DMS53 (cell line): ENCODE results near the gene TRIM8.

Experiments used
- DNase-seq: peaks from one replicate; lab custom pipeline; 2025; lab: John Stamatoyannopoulos, UW

The TRIM8 gene, protein sequence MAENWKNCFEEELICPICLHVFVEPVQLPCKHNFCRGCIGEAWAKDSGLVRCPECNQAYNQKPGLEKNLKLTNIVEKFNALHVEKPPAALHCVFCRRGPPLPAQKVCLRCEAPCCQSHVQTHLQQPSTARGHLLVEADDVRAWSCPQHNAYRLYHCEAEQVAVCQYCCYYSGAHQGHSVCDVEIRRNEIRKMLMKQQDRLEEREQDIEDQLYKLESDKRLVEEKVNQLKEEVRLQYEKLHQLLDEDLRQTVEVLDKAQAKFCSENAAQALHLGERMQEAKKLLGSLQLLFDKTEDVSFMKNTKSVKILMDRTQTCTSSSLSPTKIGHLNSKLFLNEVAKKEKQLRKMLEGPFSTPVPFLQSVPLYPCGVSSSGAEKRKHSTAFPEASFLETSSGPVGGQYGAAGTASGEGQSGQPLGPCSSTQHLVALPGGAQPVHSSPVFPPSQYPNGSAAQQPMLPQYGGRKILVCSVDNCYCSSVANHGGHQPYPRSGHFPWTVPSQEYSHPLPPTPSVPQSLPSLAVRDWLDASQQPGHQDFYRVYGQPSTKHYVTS

DNA sequence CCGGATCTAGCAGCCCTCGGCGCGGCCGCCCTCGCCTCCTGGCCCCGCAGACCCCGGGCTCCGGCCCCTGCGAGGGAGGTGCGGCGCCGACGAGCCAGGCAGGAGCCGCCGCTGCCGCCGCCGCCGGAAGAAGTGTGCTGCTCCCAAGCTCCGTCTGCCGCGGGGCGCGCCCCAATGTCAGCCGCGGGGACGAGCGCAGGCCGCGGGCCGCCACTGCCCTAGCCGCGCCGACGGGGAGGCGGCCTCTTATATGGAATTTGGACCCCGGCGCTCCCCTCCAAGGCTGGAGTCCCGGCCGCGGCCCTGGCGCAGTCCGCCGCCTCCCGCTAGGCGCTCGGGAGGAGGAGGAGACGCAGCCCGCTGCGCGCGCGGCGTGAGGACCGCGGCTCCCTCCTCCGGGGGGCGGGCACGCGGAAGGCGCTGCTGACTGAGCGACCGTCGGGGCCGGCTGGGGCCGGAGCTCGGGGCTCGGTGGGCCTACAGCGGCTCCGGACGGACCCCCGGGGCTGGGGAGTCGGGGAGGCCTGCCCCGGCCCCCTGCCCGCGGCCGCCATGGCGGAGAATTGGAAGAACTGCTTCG is at the start of gene TRIM8:
Gene TRIM8, plus strand, starts transcription at position 414 of the 580 bp plus-strand sequence. Its CDS starts 139 bp downstream, at position 553.
- peak; percentile 87 for DNase-seq

DNA sequence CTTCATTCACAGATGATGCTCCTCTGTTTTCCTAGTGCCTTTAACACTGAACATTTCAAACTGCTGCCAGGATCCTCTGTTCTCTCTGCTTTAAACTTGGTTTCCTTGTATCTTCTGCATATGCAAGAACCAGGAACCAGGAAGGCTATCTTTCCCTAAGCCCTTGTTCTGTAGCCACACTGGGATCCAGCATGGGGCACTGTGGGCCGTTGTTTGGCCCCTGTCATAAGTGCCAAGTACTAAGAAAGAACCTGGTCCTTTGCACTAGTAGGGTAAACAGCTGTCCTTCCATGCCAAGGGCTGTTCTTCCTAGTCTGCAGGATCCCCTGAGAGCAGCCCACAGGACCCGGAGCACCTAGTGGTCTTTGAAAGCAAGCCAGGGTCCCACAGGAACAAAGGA is 49.0 kb upstream of the TRIM8 start:
- no peak for DNase-seq

DNA sequence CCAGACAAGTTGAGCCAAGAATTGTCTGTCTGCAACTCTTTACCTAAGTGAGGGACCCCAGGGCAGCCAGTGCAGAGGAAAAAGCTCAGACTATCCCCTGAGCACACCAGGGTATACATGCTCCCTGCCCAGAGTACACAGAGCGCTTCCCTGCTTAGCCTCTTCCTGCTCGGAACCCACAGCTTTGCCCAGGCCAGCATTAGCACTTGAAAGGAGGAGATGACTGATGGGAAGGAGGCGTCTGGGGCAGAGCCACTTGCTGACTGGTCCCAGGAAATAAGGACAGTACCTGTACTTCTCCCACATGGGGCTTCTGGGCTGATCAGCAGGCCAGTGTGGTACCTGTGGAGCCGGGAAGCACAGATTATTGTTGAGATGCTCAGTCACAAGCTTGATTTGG is 48.4 kb upstream of the TRIM8 start:
- DNase-seq = no peak

DNA sequence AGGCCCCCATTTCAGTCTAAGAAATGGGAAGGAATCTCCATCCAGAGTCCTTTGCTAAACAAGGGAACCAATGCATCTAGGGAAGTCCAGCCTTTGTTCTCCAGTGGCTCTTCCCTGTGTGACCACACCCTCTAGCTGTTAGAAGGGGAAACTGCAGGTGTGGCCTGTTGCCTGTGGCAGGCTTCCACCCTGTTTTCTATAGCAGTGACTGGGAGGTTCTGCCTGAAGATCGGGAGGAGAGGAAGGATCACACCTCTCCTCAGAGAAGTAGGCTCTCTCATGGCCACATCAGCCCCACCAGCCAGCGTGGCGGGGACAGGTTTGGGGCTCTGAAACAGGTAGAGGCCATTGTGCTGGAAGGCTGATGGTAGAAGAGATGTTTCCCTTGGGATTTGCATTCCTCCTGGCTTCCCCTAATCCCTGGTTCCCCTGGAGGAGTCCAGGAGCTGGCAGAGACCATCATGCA is 47.7 kb upstream of the TRIM8 start:
- DNase-seq = peak; percentile 85

DNA sequence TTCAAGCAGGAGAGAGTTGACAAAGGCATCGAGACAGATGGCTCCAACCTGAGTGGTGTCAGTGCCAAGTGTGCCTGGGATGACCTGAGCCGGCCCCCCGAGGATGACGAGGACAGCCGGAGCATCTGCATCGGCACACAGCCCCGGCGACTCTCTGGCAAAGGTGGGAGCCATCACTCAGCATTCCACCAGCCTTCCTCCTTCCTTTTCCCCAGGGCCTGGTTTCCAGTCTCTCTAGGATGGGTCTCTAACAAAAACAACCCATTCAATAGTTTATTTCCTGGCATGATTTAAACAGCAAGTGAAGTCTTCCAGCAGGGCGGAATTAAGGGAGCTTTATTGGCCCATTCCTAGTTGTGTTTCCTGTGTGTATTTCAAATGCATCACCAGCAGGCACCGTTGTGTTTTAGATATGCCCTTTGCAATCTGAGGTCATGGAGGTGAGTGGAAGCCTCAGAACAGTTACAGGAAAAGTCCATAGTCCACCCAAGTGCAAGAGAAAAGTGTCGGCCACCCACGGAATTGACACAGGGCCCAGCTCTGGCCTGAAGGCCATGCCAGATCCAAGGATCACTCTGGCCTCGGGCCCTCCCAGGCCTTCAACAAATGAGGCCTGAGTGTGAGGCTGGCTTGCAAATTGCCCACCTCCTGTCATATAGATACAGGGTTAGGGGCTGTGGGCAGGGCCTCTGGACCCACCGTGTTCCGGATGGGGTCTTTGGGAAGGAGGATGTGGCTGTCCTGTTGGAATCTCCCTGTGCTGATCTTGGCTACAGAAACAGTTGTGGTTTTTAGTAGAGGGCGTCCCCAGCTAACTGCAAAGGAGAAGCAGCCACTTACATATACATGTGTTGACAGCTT is 46.9 kb upstream of the TRIM8 start:
- no peak for DNase-seq

DNA sequence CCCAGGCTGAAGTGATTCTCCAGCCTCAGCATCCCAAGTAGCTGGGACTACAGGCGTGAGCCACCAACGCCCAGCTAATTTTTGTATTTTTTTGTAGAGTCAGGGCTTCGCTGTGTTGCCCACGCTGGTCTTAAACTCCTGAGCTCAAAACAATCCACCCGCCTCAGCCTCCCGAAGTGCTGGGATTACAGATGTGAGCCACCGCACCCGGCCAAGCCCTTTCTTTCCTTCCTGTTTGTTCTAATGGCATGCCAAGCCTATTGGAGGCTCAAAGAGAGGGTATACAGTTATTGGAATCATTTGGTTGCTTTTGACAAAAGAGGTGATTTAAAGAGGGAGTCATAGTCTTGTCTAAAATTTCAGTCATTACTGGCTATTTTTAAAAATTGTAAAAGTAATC is 46.0 kb upstream of the TRIM8 start:
- DNase-seq = no peak

DNA sequence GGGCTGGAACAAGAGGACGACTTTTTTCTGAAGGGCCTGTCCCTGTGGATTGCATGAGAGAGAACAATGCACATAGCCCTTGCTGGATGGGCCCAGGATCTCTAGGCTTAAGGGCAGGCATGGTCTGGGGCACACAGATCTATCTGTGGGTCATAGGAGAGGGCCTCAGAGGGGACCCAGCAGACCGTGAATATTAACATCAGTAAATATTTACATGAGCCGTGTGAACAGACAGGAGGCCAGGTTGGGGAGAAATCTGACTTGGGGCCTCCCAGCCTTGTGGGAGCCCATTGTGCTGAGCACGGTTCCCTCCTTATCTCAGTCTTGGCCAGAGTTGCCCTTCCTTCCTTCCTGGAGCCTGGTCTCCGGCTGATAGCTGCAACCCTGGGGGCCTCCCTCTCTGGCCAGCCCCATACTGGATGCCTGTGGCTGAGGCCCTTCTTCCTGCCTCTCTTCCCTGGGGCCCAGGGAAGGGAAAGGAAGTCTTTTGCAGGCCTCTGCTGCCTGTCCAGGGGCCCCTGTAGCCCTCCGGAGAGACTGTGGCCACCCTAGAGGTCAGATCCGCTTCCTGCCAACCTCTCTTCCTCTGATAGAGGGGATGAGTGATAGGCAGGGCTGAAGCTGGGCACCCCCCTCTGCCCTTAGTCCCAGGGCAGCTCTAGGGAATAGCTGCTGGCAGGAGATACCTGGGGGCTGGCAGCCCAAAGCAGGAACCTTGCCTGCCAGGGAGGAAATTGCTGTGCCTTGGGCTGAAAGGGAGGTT is 44.5 kb upstream of the TRIM8 start:
- DNase-seq = peak; percentile 85

DNA sequence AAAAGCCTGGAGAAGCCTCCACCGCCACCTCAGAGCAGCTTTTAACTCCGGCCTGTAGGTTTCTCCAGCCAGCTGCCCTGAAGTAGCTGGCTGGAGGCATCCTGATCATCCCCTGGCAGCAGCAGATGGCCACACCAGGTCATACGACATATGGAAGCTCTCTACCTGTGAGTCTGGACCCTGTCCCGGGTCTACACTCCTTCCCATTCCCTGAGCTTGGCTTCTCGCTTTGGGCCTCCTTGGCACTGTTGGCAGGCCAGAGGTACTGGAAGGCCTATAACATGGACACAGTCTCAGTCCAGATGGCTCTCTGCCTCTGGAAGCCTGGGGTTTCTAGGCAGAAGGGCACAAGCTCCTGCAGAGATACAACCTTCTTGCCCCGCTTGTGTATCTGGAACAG is 43.5 kb upstream of the TRIM8 start:
- DNase-seq = no peak

DNA sequence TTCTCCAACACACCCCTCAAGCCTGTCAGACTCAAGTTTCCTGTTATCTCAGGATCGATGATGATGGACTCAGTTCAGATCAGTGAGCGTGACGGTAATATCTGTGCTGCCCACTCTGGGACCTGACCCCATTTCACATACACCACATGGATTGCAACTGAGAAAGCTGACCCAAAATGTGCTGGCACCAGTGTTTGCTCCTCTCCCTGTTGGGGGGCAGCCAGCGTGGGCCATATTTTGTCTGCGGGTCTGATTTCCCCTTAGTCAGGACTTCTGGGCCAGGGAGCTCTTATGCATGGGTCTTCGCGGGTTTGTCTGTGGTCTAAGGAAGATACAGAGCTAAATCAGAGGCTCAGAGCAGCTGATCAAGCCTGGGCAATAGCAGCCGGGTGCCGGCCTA is 42.6 kb upstream of the TRIM8 start:
- DNase-seq = no peak

DNA sequence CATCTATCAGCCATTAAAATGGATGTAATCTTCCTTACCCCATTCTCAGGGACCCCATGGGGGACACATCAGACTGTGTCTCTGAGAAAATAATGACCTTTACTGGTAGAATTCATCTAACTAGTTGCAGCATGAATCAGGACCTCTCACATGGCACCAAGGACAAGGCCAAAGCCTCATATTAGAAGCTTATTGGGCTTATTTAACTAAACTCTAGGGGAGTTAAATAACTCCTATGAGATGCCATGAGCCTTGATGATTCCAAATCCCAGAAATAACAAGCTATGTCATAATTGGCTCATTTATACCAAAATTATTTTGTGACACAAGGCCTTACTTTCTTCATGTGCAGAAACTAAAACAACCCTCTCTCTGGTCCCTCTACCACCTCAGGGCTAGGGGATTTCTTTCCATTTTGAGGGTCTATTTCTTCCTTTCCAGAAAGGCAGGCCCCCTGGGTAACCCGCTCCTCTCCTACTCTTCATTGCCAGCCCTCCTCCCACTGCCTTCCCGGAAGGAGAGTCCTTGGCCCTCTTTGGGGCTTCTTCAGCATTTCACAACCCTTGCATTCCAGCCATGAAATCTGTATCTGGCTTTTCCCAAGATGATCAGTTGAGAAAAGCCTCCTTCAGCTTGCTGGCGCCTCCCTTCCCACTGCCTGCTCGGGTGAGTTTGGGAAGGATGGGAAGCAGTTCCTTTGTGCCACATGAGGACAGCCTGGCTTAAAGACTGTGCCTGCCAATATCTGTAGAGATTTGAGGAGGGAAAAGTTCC is 41.8 kb upstream of the TRIM8 start:
- DNase-seq = no peak

DNA sequence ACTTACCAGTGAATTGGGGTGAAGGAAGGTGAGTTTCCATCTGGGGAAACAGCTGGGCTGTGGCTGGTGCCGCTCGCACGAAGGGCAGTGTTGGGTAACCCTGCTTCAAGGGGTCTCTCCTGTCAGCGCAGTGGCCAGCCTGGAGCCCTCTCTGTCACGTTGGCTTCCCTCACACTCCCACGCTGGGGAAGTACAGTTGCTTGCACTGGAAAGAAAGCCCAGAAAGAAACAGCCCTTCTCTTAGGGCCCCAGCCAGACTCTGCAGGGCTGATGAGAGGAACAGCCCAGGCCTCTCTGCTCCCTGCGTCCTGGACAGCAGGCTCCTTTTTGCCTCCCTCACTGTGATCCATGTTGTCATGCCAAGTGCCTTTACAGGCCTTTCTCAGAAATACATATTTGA is 40.3 kb upstream of the TRIM8 start:
- DNase-seq = no peak

DNA sequence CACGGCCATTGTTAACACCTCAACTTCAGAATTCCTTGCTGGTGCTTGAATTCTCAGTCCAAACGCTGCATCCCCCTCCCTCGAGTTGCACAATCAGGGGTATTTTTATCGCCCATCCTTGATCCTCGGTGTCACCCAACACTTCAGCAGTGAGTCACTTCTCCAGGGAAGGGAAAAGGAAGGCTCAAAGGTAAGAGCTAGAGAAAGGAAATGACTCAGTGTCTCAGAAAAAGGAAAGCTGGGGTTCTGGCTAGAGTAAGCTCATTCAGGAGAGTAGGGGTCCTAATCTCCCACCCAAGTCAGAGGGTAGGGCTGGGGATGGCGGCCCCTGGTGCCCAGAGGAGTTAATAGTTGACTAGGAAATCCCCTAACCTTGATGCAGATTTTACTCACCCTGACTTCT is 39.8 kb upstream of the TRIM8 start:
- DNase-seq = peak; percentile 26

DNA sequence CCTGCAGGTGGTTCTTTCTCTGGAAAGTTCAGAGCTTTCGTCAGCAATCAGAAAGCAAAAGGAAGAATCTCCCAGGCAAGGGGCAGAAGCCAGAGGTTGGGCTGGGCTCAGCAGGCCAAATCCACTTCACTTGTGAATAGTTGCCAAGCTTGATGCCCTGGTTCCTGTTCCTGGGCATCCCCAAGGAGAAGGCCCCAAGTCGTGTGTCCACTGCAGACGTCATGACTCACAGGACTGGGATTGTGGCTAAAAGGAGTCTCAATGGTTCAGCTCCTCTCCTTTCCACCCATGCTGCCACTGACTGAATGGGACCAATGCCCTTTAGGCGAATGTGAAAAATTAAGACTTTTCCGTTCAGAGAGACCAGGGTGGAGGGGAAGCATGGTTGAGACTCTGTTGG is 38.6 kb upstream of the TRIM8 start:
- no peak for DNase-seq

DNA sequence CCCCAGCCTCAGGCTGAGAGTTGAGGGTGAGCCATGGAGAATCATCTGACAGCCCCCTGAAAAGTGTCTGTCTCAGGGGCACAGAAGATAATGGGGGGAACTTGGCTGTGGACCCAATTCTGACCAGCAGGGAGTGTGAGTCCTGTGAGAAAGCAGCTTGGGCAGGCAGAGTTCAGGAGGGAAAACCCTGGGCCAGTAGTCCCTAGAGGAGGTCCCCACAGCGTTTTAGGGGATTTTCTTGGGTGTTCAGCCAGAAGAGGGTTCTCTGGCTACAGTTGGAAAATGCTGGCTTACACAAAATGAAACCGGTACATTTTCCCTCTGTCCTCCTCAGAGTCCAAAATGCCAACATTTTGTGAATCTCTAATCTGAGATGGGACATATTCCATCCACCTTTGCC is 35.8 kb upstream of the TRIM8 start:
- no peak for DNase-seq

DNA sequence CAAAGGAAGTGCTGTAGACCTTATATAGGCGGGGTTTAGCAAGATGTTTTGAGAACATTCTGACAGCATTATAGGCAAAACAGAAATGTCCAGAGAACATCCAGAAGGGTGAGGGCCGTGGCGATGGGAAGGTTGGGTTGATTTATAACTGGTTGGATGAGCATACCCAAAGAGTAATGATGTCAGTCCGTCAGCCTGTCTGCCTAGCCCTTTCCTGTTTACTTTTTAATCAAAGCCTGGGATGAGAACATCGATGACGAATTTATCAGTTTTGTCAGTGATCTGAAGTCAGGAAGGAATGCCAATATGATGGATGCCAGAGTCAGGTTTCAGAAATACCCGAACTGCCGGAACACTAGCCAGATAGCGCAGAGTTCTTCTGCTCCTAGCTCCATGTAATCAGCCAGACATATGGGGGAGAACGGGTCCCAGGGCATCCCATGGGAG is 33.8 kb upstream of the TRIM8 start:
- no peak for DNase-seq

DNA sequence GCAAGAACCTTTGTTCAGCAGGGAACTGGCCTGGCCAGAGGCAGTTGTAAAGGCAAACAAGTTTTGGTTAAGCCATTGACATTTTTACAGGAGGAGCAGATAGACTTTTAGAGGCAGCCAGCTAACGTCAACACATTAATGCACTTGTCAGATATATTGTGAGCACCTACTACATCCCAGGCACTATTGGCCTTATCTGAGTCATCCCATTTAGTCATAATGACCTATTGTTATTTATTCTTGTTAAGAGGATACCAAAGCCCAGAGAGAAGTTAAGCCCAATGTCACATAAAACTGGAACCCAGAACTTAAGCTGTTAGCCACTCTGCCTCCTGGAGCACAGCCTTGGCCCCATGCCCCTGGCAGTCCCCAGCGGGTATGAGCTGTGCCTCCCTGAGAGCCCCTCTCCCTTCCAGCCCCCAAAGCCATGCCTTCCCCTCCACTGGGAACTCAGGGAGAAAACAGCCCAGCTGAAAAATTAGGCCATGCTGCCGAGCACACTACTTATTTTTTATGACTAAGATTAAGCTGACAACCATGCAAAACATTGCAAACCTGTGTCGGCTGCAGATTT is 32.7 kb upstream of the TRIM8 start:
- no peak for DNase-seq

DNA sequence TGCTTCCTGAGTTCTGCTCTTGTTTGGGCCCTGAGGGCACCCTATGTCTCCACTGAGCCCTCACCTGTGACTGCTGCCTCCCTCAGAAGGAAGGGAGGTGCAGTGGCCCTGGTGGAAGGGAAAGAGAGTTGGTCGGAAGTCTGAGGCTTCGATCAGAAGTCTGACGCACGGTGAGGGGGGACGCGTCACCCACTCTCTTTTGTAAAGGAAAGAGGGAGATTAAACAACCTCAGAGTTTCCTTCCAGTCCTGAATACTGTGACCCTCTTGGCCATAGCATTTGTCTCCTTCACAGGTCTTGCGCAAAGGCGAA is 31.4 kb upstream of the TRIM8 start:
- no peak for DNase-seq

DNA sequence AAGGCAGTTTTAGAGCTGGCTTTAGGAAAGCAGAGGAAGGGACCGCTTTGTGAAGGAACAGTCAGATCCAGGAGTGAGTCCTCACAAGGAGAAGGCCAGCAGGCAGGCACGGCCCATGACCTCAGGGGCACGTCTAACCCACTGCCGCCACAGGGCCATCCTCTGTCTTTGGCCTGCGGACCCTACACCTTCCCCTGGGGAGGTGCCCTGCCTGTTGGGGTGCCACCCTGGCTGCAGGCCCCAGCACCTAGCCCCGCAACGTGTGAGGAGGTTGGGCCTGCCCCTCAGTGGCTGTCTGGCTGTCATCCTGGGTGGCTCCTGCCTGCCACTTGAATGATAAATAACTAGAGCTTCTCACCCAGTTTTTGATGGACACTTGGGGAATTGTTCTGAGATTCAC is 31.0 kb upstream of the TRIM8 start:
- no peak for DNase-seq

DNA sequence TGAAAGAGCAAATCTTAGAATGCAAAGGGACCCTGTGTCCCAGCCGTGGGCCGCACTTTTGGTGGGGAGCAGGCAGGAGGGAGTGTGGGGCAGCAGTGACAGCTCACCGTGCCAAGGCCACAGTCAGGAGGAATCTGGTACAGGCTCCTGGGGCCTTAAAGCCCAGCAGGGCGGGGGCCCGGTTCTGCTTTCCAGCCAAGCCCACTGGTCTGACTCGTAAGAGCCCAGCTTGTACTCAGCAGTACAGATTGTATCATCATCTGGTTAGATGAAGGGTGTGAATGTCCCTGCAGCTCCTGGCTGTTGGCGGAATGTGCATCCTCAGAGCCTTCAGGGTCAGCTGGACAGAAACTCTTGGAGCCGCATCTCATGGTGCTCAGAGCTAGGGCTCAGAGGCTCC is 30.5 kb upstream of the TRIM8 start:
- no peak for DNase-seq

DNA sequence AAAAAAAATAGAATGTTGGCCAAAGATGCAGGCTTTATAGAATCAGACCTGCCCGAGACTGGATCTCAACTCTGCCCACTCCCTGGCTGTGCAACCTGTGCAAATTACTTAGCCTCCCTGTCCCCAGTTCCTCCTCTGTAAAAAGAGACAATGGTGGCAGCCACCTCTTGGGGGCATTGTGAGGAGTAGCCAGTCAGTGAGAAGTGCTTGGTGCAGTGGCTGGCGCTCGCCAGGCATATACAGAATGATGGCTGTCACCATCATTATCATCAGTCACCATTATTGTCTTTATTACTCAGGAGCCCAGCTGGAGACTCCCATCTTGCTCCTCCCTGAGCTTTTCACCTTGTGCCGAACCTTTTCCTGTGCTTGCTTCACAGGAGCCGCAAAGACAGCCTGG is 29.4 kb upstream of the TRIM8 start:
- no peak for DNase-seq

DNA sequence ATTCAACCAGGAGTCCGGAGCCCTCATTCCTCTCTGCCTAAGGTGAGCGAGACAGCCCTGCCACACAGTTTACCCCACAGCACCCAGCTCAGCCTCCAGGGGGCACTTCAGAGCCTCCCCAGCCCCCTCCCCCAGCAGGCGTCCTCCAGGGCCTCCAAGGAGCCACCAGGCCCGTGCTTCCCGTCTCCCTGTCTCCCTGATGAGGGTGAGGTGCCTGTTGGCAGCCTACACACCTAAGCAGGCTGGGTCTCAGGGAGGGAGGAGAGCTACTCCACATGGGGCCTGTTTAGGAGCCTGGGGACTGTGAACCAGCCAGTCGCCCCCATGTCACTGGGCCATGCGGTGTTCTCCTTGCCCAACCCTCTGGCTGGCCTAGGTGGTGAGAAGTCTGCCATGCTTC is 28.9 kb upstream of the TRIM8 start:
- peak; percentile 29 for DNase-seq
